H1 (cell line): ENCODE data around the gene PMFBP1. TPM values are rescaled to one million over a fixed set of nuclear protein-coding genes. Genes with fewer than 3 reads are reported as not detected.

ENCODE experiments used
- CTCF ChIA-PET: fragments of 300-600 bp; sonication (Branson Sonifier 250); formaldehyde crosslinking; loops from one replicate; lab custom pipeline; 2021; ENCODE audit not compliant: partially characterized antibody; lab: Charles Lee
- POLR2A ChIA-PET: fragments of 300-600 bp; sonication (Branson Sonifier 250); formaldehyde crosslinking; loops from one replicate; lab custom pipeline; 2021; ENCODE audit warnings: inconsistent platforms; ENCODE audit not compliant: partially characterized antibody; lab: Charles Lee
- DNase-seq, 2 experiments: peaks; one replicate each; pipeline versions ENCODE4 v3.0.0 to v3.0.0-alpha.2; 2010 to 2022; ENCODE audit warnings: low spot score in 2 of 2, low read depth in 1 of 2, mixed read lengths in 1 of 2
- FAIRE-seq: peaks from 2 replicates; lab custom pipeline; 2011; peaks lifted over from hg19 to GRCh38; lab: Jason Lieb, UNC
- H2AFZ ChIP-seq: 2 replicates; pipeline ENCODE4 v1.8.1; 2012; ENCODE audit warnings: low read length, inconsistent platforms
- H2AK5ac ChIP-seq: 2 replicates; pipeline ENCODE4 v1.6.1; 2013; ENCODE audit warnings: low read depth, low read length
- H2BK120ac ChIP-seq: replicated peaks from 2 replicates; pipeline ENCODE3; 2013; ENCODE audit warnings: low read depth, low read length, inconsistent platforms
- H2BK12ac ChIP-seq: 2 replicates; pipeline ENCODE4 v1.6.1; 2013; ENCODE audit warnings: low read depth, low read length
- H2BK15ac ChIP-seq: 2 replicates; pipeline ENCODE4 v1.6.1; 2013; ENCODE audit warnings: low read length
- H2BK20ac ChIP-seq: 2 replicates; pipeline ENCODE4 v1.6.1; 2013; ENCODE audit warnings: low read length
- H2BK5ac ChIP-seq: 2 replicates; pipeline ENCODE4 v1.6.1; 2013; ENCODE audit warnings: low read depth, low read length
- H3K14ac ChIP-seq: 2 replicates; pipeline ENCODE4 v1.6.1; 2013; ENCODE audit warnings: inconsistent platforms; ENCODE audit not compliant: insufficient read length
- H3K18ac ChIP-seq: 2 replicates; pipeline ENCODE4 v1.6.1; 2013; ENCODE audit warnings: low read length; ENCODE audit errors: extremely low read depth
- H3K23ac ChIP-seq: 2 replicates; pipeline ENCODE4 v1.6.1; 2013; ENCODE audit warnings: inconsistent platforms; ENCODE audit not compliant: insufficient read length
- H3K23me2 ChIP-seq: 2 replicates; pipeline ENCODE4 v1.6.1; 2013; ENCODE audit warnings: low read depth, low read length
- H3K27ac ChIP-seq: 2 replicates; pipeline ENCODE4 v1.6.1; 2011; ENCODE audit warnings: low read depth, low read length, inconsistent platforms
- H3K27me3 ChIP-seq, 4 experiments: replicated peaks in 1 of 4; 1 replicate in 1 of 4; 2 replicates in 3 of 4; pipeline versions ENCODE4 v1.6.1 to v1.8.1; 2011 to 2013; ENCODE audit warnings: low read length in 3 of 4, mild to moderate bottlenecking in 3 of 4, inconsistent platforms in 2 of 4, mixed read lengths in 2 of 4, moderate library complexity in 1 of 4; ENCODE audit not compliant: control insufficient read depth in 3 of 4, insufficient read depth in 3 of 4; ENCODE audit errors: extremely low read depth in 1 of 4
- H3K36me3 ChIP-seq, 4 experiments: 2 replicates each; pipeline versions ENCODE4 v1.6.1 to v1.8.1; 2011 to 2013; ENCODE audit warnings: mild to moderate bottlenecking in 4 of 4, low read length in 3 of 4, moderate library complexity in 2 of 4, control low read depth in 1 of 4, inconsistent platforms in 1 of 4; ENCODE audit not compliant: insufficient read depth in 4 of 4, control insufficient read depth in 2 of 4
- H3K4ac ChIP-seq: replicated peaks from 2 replicates; pipeline ENCODE3; 2013; ENCODE audit warnings: low read length, low read depth, mixed read lengths, inconsistent platforms; ENCODE audit not compliant: insufficient read length
- H3K4me1 ChIP-seq, 4 experiments: replicated peaks in 1 of 4; 1 replicate in 1 of 4; 2 replicates in 3 of 4; pipeline versions ENCODE4 v1.6.1 to v1.8.1; 2011 to 2013; ENCODE audit warnings: low read length in 3 of 4, inconsistent platforms in 2 of 4, mixed read lengths in 1 of 4; ENCODE audit not compliant: insufficient read depth in 4 of 4, control insufficient read depth in 3 of 4
- H3K4me2 ChIP-seq, 2 experiments: 2 replicates each; pipeline versions ENCODE4 v1.6.1 to v1.8.1; 2011 to 2013; ENCODE audit warnings: low read depth in 2 of 2, low read length in 2 of 2, control low read depth in 1 of 2, inconsistent platforms in 1 of 2, mild to moderate bottlenecking in 1 of 2; ENCODE audit not compliant: insufficient read depth in 1 of 2
- H3K4me3 ChIP-seq, 4 experiments: fragments of 200-600, 300-600 bp in 1 of 4; sonication (generic), shearing (Covaris generic), sonication (Bioruptor Twin) in 1 of 4; 2 replicates each; pipeline versions ENCODE4 v1.5.1 to v1.8.1; 2011 to 2016; ENCODE audit warnings: low read length in 4 of 4, low read depth in 3 of 4, control low read depth in 2 of 4, inconsistent platforms in 2 of 4, mild to moderate bottlenecking in 2 of 4, mixed read lengths in 1 of 4, moderate library complexity in 1 of 4; ENCODE audit not compliant: insufficient read depth in 2 of 4; ENCODE audit errors: extremely low read depth in 1 of 4
- H3K56ac ChIP-seq: replicated peaks from 2 replicates; pipeline ENCODE3; 2013; ENCODE audit warnings: low read depth, mild to moderate bottlenecking, mixed read lengths, low read length, inconsistent platforms; ENCODE audit not compliant: insufficient read length
- H3K79me1 ChIP-seq: 2 replicates; pipeline ENCODE4 v1.6.1; 2013; ENCODE audit warnings: low read depth, low read length, control low read depth
- H3K79me2 ChIP-seq, 2 experiments: 2 replicates each; pipeline versions ENCODE4 v1.6.1 to v1.8.1; 2012 to 2013; ENCODE audit warnings: low read length in 2 of 2, mild to moderate bottlenecking in 2 of 2, inconsistent platforms in 1 of 2; ENCODE audit not compliant: insufficient read depth in 2 of 2, control insufficient read depth in 1 of 2
- H3K9ac ChIP-seq, 4 experiments: replicated peaks in 1 of 4; 1 replicate in 1 of 4; 2 replicates in 3 of 4; pipeline versions ENCODE4 v1.6.1 to v1.8.1; 2011 to 2013; ENCODE audit warnings: low read depth in 3 of 4, low read length in 3 of 4, control low read depth in 2 of 4, mild to moderate bottlenecking in 2 of 4, moderate library complexity in 2 of 4, inconsistent platforms in 1 of 4; ENCODE audit errors: extremely low read depth in 1 of 4
- H3K9me3 ChIP-seq, 2 experiments: 2 replicates each; pipeline versions ENCODE4 v1.6.1 to v1.8.1; 2012 to 2013; ENCODE audit warnings: mild to moderate bottlenecking in 2 of 2, moderate library complexity in 2 of 2, control low read depth in 1 of 2, inconsistent platforms in 1 of 2, low read depth in 1 of 2, low read length in 1 of 2, mixed read lengths in 1 of 2; ENCODE audit not compliant: insufficient read depth in 2 of 2
- H4K20me1 ChIP-seq, 2 experiments: replicated peaks in 1 of 2; 2 replicates each; pipeline versions ENCODE3 to v1.8.1; 2011 to 2013; ENCODE audit warnings: inconsistent platforms in 2 of 2, low read length in 2 of 2, mild to moderate bottlenecking in 1 of 2; ENCODE audit not compliant: insufficient read depth in 2 of 2, control insufficient read depth in 1 of 2
- H4K5ac ChIP-seq: 2 replicates; pipeline ENCODE4 v1.6.1; 2013; ENCODE audit warnings: low read length, low read depth, mixed read lengths, inconsistent platforms; ENCODE audit not compliant: insufficient read length
- H4K8ac ChIP-seq: 2 replicates; pipeline ENCODE4 v1.8.0; 2013; ENCODE audit warnings: mild to moderate bottlenecking, moderate library complexity, low read length, inconsistent platforms; ENCODE audit not compliant: insufficient read depth; ENCODE audit errors: extremely low read depth
- H4K91ac ChIP-seq: replicated peaks from 2 replicates; pipeline ENCODE3; 2013; ENCODE audit warnings: low read length, mixed read lengths, inconsistent platforms; ENCODE audit not compliant: insufficient read length
- ATF3 ChIP-seq: IDR thresholded peaks from 2 replicates; pipeline ENCODE4 v1.6.1; 2011; ENCODE audit warnings: low read depth, mild to moderate bottlenecking, low read length; ENCODE audit not compliant: insufficient read depth
- BRCA1 ChIP-seq: IDR thresholded peaks from 2 replicates; pipeline ENCODE4 v1.6.1; 2012; ENCODE audit warnings: low read depth, low read length, improper control_type of control experiment
- EZH2 ChIP-seq: fragments of 200-600 bp; sonication (generic); IDR thresholded peaks from 2 replicates; pipeline ENCODE4 v1.7.1; 2012; ENCODE audit warnings: low read depth, mild to moderate bottlenecking, moderate library complexity, low read length, inconsistent platforms; ENCODE audit not compliant: severe bottlenecking
- GABPA ChIP-seq: IDR thresholded peaks from 2 replicates; pipeline ENCODE4 v1.6.1; 2011; ENCODE audit warnings: mild to moderate bottlenecking, low read length, moderate library complexity, borderline replicate concordance; ENCODE audit not compliant: insufficient read depth
- HDAC6 ChIP-seq: IDR thresholded peaks from one replicate; pipeline ENCODE4 v1.7.1; 2012; ENCODE audit warnings: low read depth, mild to moderate bottlenecking, inconsistent platforms, low read length, moderate library complexity
- KDM5A ChIP-seq: fragments of 200-600 bp; IDR thresholded peaks from 2 replicates; pipeline ENCODE4 v1.7.1; 2012; ENCODE audit warnings: mild to moderate bottlenecking, low read length, inconsistent platforms, mixed read lengths
- NANOG ChIP-seq: IDR thresholded peaks from 2 replicates; pipeline ENCODE4 v1.6.1; 2011; ENCODE audit warnings: low read length, low read depth, mild to moderate bottlenecking, inconsistent platforms; ENCODE audit not compliant: insufficient read depth, poor library complexity, severe bottlenecking
- RXRA ChIP-seq: IDR thresholded peaks from 2 replicates; pipeline ENCODE4 v1.6.1; 2011; ENCODE audit warnings: low read depth, mild to moderate bottlenecking, low read length, moderate library complexity; ENCODE audit not compliant: insufficient read depth
- SAP30 ChIP-seq: fragments of 300-600 bp; sonication (generic); IDR thresholded peaks from 2 replicates; pipeline ENCODE4 v1.7.1; 2012; ENCODE audit warnings: low read length, moderate library complexity, mild to moderate bottlenecking, inconsistent platforms; ENCODE audit not compliant: insufficient read depth, insufficient replicate concordance
- SIN3A ChIP-seq, 2 experiments: IDR thresholded peaks in 1 of 2; conservative IDR thresholded peaks in 1 of 2; 2 replicates each; pipeline ENCODE4 v1.6.1; 2011 to 2012; ENCODE audit warnings: low read length in 2 of 2, improper control_type of control experiment in 1 of 2, low read depth in 1 of 2, mild to moderate bottlenecking in 1 of 2
- WGBS, 2 experiments: shearing (Covaris generic) in 1 of 2; methylation state at CpG; one replicate each; pipeline versions ENCODE4 v1.1.6 to v1.1.7; 2013 to 2015; ENCODE audit warnings: low lambda C conversion rate in 2 of 2, mixed read lengths in 2 of 2, inconsistent platforms in 1 of 2, low coverage in 1 of 2, missing lambda C conversion rate in 1 of 2; ENCODE audit not compliant: insufficient replicate concordance in 2 of 2, insufficient coverage in 1 of 2, insufficient read length in 1 of 2; ENCODE audit errors: extremely low coverage in 1 of 2, missing lambda C conversion rate in 1 of 2; 5-methylcytosine and 5-hydroxymethylcytosine counted together
- polyA plus RNA-seq, 7 experiments: library from polyadenylated mRNA; depleted of rRNA in 3 of 7; stranded (reverse) in 5 of 7; unstranded in 2 of 7; fragments of >200 nt in 5 of 7; fragments of 200-250 nt in 2 of 7; gene quantifications; 1 replicate in 5 of 7; 2 replicates in 1 of 7; 4 replicates in 1 of 7; pipeline versions ENCODE4 v1.2.1 to v1.2.3, GENCODE V29; 2011 to 2013; ENCODE audit warnings: missing spikeins in 2 of 7, mixed read lengths in 2 of 7
- total RNA-seq: library from RNA; stranded (reverse); fragmentation: NEBNext Ultra II Directional; extraction: Animal tissue kit (Norgen Biotek cat#: 25700); gene quantifications from 2 replicates; pipeline ENCODE4 v1.2.1, GENCODE V29; 2021

Gene PMFBP1
- total and polyA plus RNA-seq, 2 of the 8 experiments (the other 6 are each of a cell fraction or from before 2014, with no cell fraction given) = 0.32 to 1.6 TPM

- 0 out of 2 replicates have a peak overlapping the region, but pooled peaks have one; percentile 12 for H4K8ac ChIP-seq
- no peak overlapping the region for H4K5ac ChIP-seq
- no peak overlapping the region for H2BK15ac ChIP-seq
- peaks cover 4 to 20% of the 10 kb centered on the region in 2 experiments for H3K79me2 ChIP-seq
- no peak overlapping the region for H2BK12ac ChIP-seq
- DNase-seq = peak; percentile 19 to 77
- no peak overlapping the region for H3K14ac ChIP-seq
- no peak overlapping the region for H2BK120ac ChIP-seq
- H3K18ac ChIP-seq = no peak overlapping the region
- peak; percentile 98 for FAIRE-seq
- no peak overlapping the region for H2AK5ac ChIP-seq
- H3K4me2 ChIP-seq = no peak overlapping the region
- no peak overlapping the region for H3K56ac ChIP-seq
- peaks cover 4% of the 10 kb centered on the region; the same call in 1 of the 2 replicates for H3K79me1 ChIP-seq
- no peak overlapping the region for H2BK20ac ChIP-seq
- 79% methylated on average over 12 of the region's 12 CpGs; no CpG with 5 or more reads in 1 of the 2 experiments for WGBS, 2 experiments
- H2AFZ ChIP-seq = no peak overlapping the region
- peaks cover 43 to 71% (median 60%) of the 10 kb centered on the region in 4 experiments for H3K36me3 ChIP-seq
- no peaks in the 10 kb centered on the region for H3K4me1 ChIP-seq
- H3K9ac ChIP-seq = no peak overlapping the region
- H4K91ac ChIP-seq = no peak overlapping the region
- H3K27me3 ChIP-seq = no peaks in the 10 kb centered on the region
- no peaks in the 10 kb centered on the region for H3K9me3 ChIP-seq
- peaks cover 4% of the 10 kb centered on the region; the same call in 1 of the 2 replicates for H3K23me2 ChIP-seq
- no peak overlapping the region for H2BK5ac ChIP-seq
- peaks cover 8 to 15% of the 10 kb centered on the region in 2 experiments for H4K20me1 ChIP-seq
- no peak overlapping the region for H3K27ac ChIP-seq
- CTCF ChIA-PET = interaction anchor here (0.8 to 11.4 kb wide), 19 partner anchors 9 to 217 kb away, joined by 3 to 108 read pairs (median 4); partner anchors contain the start of genes HPR and ZNF821
- POLR2A ChIA-PET = interaction anchor here (1.0 to 2.4 kb wide), 2 partner anchors 9 to 12 kb away, joined by 3 to 8 read pairs; no protein-coding TSS in a partner anchor
- H3K23ac ChIP-seq = no peak overlapping the region
- no peak overlapping the region for H3K4ac ChIP-seq
- no peak overlapping the region for H3K4me3 ChIP-seq
- TF ChIP-seq NANOG (no peak), HDAC6 (no peak), SAP30 (no peak), KDM5A (no peak), RXRA (no peak), EZH2 (no peak), GABPA (no peak), BRCA1 (no peak), ATF3 (no peak), SIN3A (conservative IDR thresholded peaks at IDR 0.05 in 1 of 2, IDR thresholded peaks at IDR 0.05 in 1 of 2; ENCODE audit: low read depth in 1 of 2, low read length in 2 of 2) (no peak)
These were observed 72.6 kb downstream of the PMFBP1 start for GRCh38 chr16:72099377-72099818.
